22Rv1 (cell line): ENCODE data around the gene S100Z.

Experiments used
- H3K27ac ChIP-seq: fragments of 450-650 bp; 2 replicates; pipeline ENCODE4 v1.5.1; 2017
- ZFX ChIP-seq: fragments of 450-650 bp; IDR thresholded peaks from 2 replicates; pipeline ENCODE4 v1.6.1; 2017; ENCODE audit warnings: antibody characterized with exemption, borderline replicate concordance
- TF ChIP-seq, protein P1 (sequence below): fragments of 450-650 bp; IDR thresholded peaks from 2 replicates; pipeline ENCODE4 v1.5.1; 2017; ENCODE audit warnings: mild to moderate bottlenecking

The S100Z gene

GRCh38 chr5:76958991-76959767 is 109.4 kb downstream of the S100Z start:
- TF ChIP-seq, protein P1, sequence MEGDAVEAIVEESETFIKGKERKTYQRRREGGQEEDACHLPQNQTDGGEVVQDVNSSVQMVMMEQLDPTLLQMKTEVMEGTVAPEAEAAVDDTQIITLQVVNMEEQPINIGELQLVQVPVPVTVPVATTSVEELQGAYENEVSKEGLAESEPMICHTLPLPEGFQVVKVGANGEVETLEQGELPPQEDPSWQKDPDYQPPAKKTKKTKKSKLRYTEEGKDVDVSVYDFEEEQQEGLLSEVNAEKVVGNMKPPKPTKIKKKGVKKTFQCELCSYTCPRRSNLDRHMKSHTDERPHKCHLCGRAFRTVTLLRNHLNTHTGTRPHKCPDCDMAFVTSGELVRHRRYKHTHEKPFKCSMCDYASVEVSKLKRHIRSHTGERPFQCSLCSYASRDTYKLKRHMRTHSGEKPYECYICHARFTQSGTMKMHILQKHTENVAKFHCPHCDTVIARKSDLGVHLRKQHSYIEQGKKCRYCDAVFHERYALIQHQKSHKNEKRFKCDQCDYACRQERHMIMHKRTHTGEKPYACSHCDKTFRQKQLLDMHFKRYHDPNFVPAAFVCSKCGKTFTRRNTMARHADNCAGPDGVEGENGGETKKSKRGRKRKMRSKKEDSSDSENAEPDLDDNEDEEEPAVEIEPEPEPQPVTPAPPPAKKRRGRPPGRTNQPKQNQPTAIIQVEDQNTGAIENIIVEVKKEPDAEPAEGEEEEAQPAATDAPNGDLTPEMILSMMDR: no peak
- no peak for TF ChIP-seq ZFX
- H3K27ac ChIP-seq: no peak overlapping the region

DNA sequence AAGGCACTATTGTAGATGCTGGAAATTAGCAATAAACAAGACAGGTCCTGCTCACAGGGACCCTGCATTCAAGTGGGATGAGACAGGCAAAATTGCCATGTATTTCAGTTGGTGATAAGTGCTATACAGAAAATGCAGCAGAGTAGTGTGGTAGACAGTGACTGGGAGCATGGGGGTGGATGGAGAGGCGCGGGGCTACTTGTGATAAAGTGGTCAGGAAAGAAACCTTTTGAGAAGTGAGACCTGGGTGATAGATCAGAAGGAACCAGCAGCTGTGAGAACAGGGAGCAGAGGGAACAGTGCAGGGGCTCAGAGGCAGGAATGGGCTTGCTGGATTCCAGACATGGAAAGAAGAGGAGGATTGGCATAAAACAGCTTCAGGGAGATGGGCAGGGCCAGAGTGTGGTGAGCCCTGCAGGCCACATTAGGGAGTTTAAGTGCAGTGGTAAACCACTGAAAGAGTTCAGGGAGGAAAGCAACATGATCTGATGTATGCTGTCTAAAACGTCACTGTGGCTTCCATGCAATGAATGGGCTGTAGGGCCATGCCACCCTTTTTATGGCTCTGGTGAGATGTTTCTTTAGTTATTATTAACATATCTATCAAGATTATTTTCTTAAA is 110.3 kb downstream of the S100Z start:
- no peak overlapping the region for H3K27ac ChIP-seq
- TF ChIP-seq ZFX: no peak
- TF ChIP-seq, protein P1: no peak

DNA sequence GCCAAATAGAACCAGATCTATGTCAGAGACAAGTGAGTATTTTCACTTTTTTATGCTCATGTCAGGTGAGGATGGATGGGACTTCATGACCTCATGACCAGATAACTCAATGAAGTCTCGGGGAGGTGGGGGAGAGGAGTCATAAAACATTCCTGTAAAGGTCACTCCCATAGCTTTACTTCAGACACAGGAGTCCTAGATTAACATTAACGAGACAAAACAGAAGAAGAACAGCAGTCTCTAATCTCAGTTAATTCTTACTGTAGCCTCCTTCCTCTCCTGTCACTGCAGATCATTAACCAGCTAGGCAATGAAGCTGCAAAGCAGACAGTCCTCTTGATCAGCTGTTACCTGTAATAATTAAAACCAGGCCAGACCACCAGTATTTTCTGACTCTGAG is 114.2 kb downstream of the S100Z start:
- H3K27ac ChIP-seq: no peak overlapping the region
- TF ChIP-seq ZFX: no peak
- TF ChIP-seq, protein P1: no peak
